ENCODE measurements around the gene EDEM3.
"Not testable (repeated sequence)": the region's sequence is repeated elsewhere in the genome, so short reads cannot be mapped to it uniquely, and the experiment has no call there.

EDEM3 gene

DNA sequence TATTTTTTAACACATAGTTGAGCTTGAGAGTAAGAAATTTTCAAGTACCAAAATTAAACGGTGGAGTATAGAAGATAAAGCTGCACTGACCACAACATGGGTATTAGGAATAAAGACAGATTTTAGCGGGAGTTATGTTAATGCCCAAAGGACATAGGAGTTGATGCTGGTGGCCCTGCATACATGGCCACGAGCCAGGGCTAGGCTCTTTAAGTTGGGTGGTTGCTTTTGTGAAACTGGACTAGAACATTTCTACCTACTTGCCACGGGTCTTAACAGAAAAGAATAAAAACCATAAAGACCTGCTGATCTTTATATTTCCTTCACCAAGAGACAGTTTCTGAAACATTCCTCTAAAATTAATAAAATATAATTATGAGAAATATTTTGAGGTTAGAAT lies 14.9 kb downstream of the EDEM3 start:
- no peak for DNase-seq (ENCODE audit: low read depth in 1 of 2, low spot score in 1 of 2)

DNA sequence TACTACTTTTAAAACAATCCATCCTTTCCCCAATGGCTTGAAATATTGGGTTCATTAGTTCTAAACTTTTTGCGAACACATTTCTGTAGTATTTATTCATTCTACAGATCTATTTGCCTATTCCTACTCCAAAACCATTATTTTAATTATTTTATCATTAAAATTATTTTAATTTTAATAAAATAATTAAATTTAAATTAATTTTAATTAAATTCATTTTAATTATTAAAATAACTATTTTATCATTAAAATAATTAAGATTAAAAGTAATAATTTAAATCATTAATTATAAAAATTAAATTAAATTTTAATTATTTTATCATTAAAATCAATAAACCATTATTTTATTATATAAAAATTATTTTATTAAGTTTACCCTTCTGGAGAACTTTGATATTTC lies 15.6 kb downstream of the EDEM3 start:
- DNase-seq (ENCODE audit: low read depth in 1 of 2, low spot score in 1 of 2), result no peak

DNA sequence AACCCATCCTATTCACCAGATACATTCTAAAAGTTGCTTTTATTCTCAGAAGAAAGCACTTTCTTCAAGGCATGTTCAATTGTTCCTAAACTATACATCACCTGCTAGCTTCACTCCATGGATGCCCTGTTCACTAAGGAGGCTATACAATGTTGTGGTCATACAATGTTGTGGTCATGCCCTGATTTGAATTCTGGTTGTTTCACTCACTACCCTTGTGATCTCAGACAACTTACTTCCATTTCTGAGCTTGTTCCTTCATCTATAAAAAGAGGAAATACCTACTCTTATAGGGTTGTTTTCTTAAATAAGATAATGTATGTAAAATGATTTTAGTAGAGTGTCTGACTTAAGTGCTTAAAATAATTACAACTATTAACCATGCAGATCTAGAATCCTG lies 19.7 kb downstream of the EDEM3 start:
- no peak for DNase-seq (ENCODE audit: low read depth in 1 of 2, low spot score in 1 of 2)

DNA sequence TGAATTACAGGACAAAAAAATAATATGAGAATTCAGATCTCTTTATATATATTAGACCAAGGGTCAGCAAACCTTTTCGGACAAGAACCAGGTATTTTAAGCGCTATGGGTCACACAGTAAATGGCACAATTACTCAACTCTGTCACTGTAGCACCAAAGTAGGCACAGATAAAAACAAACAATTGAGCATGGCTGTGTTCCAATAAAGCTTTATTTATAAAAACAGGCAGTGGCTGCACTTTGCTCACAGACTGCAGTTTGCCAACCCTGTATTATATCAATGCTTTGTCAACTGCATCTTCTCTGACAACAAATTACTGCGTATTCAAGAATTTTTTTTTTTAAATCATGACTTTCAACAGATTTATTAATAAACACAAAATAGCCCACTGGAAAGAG lies 29.8 kb downstream of the EDEM3 start:
- no peak for DNase-seq (ENCODE audit: low read depth in 1 of 2, low spot score in 1 of 2)

DNA sequence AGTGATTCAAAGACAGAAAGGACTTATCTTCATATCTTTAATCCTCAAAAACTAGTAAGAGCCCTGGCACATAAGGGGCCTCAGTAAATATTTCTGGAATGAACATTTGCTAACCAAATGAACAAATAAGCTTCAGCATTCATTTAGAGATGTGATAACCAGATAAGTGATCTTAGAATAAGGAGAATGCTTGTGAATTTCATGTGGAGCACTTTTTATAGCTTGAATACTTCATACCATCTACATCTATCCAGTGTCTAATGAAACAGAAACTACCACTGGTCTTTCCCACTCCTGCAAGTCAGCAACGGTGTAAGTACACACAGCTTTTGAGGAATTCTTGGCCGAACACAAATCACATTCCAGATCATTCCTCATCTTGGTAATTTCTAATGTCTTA lies 38.5 kb downstream of the EDEM3 start:
- DNase-seq (ENCODE audit: low read depth in 1 of 2, low spot score in 1 of 2), result no peak

DNA sequence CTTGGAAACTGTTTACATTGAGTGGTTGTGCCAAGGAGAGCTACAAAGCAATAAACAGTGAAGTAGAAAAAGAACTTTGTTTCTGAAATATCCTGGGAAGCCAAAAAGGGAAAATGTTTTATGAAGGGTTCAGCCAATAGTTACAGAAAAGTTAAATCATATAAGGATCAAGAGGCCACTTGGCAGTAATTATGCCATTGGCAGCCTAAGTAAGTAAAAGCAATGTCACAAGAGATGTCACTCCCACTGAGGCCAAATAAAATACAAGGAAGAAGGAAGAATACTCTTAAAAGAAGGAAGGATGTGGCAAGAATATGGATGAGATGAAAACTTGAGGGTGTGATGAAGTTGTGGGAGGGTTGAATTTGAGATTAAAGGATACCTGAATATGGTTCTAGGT lies 45.2 kb downstream of the EDEM3 start:
- no peak for DNase-seq (ENCODE audit: low read depth in 1 of 2, low spot score in 1 of 2)

DNA sequence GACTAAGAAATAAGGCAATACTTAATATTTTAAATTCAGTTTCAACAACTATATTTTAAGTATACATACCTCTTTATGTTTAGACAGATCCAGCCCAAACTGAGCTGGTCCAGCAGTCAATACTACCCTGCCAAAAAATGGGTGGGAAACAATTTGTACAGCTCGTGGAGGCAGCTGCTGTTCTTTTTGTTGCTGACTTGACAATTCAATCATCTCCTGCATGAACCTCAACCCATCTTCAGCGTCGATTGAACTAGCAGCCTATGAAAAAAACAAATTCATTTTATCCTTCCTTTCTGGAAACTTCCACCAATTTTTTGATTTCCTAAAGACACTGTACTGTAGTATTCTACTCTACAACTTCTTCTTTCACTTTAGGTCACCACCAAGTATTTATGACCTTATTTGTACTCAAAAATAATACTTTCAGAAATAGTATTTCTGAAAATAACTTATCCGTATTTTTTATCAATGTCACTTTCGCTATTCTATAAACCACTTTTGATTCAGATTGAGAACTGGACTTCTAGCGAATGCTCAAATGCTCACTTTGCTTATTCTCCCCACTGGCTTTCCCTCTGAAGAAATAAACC lies 46.5 kb downstream of the EDEM3 start:
- DNase-seq (ENCODE audit: low read depth in 1 of 2, low spot score in 1 of 2), result no peak

DNA sequence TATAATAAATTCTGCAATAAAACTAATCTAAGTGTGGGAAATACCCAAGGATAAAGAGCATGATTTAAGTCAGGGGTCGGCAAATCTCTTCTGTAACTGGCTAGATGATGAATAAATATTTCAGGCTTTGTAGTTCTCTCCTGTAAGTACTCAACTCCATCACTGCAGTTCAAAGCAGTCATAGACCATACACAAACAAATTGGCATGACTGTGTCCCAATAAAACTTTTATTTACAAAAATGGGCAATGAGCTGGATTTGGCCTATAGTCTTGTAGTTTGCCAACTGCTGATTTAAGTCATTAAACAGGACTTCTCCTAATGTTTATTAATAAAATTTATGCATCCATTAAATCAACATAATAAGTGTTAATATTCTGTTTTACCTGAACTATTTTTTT lies 49.4 kb downstream of the EDEM3 start:
- no peak for DNase-seq (ENCODE audit: low read depth in 1 of 2, low spot score in 1 of 2)

DNA sequence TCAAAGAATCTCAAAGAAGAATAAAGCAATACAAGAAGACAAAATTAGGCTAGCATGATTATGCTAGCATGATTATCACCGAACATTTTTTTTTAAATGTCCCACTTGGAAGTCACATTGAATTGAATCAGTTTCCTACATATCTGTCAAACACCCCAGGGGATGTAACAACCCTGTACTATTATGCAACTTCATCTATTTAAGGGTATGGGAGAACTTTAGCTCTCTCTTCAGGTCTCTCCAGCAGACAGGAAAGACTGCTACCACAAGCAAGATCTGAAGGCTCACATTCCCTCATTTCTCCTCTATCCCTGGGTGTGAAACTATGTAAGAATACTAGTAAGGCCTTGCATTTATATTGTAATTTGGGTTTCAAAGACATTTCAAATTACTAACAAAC lies 52.8 kb downstream of the EDEM3 start:
- DNase-seq (ENCODE audit: low read depth in 1 of 2, low spot score in 1 of 2), result no peak

DNA sequence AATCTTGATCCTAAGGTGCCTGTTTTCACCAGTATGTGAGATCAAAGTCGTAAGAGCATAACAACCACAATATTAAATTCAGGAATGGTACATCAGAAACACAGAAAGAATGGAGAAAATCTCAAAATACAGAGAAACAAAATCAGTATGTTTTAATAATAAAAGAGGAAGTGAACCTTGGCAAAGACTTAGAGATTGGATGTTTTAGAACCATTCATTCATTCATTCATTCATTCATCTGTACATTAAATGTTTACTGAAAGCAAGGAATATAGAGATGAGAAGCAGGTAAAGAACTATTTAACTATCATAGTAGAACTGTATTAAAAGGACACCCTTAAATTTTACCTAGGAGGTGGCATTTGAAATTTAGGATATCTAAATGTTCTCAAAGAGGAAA lies 55.7 kb downstream of the EDEM3 start:
- no peak for DNase-seq (ENCODE audit: low read depth in 1 of 2, low spot score in 1 of 2)

DNA sequence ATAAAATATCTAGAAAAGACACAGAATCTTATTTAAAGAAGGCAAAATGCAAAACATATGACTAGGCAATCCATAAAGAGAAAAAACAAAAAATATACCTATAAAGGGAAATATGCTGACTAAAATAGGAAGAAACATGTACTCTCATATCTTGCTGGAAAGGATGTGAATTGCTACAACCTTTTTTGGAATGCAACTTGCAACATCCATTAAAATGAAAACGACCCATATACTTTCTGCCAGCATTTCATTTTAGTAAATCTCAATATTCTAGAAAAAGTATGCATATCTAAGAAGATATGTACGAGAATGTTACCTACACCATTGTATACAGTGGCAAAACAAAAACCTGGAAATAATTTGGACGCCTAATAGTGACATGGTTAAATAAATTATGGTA lies 56.6 kb downstream of the EDEM3 start:
- no peak for DNase-seq (ENCODE audit: low read depth in 1 of 2, low spot score in 1 of 2)

DNA sequence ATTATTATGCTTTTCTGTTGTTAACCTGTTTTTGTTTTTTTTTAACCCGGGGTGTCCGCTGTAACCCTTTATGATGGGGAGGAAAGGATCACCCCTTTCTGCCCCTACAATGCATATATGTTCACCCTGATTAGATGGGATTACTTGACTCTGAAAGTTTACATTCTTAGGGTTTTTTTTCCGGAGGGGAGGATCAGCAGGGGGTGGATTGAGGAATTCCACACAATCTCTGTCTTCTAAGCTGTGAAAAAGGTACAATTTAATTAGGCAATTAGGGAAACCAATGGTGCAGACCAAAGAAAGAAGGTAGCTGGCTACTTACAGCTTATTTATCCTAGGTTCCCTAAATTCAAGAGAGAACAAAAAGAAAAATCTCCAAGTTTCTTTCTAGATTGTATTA lies 58.3 kb downstream of the EDEM3 start:
- no peak for DNase-seq (ENCODE audit: low read depth in 1 of 2, low spot score in 1 of 2)

DNA sequence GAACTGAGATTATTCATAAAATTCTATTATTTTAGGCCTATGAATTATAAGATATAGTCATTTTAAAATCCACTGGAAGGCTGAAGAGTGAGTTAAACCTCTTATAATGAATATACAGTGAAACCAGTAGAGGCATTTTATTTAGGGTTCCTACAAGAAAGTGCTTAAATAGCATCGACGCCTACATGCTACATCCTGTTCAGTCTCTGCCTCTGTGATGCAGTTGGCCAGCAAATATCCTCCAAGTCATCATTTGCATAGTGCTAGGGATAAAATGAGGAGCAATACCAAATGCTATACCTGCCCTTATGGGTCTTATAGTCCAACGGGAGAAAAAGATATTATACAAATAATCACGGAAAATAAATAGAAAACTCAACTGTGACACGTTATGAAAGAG lies 59.6 kb downstream of the EDEM3 start:
- DNase-seq (ENCODE audit: low read depth in 1 of 2, low spot score in 1 of 2), result no peak

DNA sequence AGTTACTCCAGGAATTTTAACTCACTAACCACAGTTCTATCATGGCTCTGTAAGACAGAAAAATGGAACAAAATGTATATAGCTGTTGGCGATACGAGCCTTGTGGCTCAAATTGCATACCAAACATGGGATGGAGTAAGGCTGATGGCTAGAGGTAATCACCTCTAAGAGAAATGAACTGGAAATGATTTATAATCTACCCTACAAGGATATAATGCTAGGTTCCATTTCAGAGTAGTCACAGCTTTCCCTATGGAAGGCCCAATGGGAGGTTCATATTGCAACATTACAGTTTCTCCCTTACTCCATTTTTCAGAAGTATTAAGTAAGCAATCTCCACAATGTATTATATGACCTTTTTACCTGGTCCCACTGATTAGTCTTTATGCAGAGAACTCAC lies 61.6 kb downstream of the EDEM3 start:
- DNase-seq (ENCODE audit: low read depth in 1 of 2, low spot score in 1 of 2), result no peak

DNA sequence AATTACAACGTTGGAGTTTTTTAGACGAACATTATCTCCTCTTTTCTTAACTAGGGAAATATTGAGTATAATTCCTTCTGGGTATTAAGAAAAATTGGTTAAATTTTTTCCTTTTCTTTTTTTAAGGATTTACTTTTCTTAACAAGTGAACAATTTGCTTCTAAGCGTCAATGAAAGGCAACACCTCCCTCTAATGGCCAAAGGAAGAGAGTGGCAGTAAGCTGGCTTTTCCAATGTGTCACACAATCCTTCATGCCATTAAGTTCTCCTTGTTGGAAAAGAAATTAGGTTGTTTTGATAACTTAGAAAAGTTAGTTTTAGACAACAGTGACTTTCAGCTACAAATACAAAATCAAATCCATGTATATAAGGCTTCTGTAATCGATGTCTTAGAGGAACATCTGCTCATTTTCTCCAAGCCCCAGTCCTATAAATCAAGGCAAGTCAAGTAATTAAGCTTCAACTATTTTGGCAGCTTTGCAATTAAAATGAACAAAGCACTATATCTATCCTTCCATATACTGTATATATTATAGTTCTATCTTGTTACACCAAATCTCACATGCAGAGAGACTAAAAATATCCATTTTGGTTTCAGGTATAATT lies 62.8 kb downstream of the EDEM3 start:
- no peak for DNase-seq (ENCODE audit: low read depth in 1 of 2, low spot score in 1 of 2)

DNA sequence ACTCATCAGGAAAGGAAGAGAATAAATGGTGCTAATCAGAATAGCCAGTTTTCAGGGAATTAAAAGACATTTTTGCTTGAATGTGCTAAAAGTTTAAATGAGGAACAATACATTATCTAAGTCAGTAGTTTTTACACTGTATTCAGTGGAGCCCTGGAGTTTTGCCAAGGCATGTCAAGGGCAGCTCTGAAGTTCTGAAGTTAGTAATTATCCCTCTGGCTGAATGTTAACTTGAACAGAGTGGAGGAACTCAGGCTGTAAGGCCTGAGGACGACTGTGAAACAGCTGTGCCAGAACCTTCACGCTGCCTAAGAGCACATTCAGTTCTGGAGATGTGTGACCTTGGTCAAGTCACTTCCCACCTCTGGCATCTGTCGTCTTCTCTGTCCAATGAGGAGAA lies 68.1 kb downstream of the EDEM3 start:
- DNase-seq (ENCODE audit: low read depth in 1 of 2, low spot score in 1 of 2), result no peak

DNA sequence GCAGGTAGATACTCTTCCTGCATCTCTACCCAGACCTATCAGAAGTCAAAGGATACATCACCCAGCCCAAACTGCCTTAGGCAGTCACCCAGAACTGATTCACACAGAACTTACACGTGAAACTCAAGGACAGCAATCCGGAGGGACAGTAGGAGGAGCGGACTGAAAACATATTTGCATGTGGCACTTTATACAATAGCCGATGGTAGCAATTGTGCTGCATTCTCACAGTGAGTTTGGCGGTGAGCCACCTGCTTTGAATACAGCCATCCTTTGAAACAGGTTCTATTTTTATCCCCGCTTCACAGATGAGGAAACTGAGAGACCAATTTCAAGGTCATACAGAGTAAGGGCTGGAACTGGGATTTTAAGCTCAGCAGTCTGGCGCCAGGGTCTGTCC lies 69.5 kb downstream of the EDEM3 start:
- DNase-seq (ENCODE audit: low read depth in 1 of 2, low spot score in 1 of 2), result no peak

DNA sequence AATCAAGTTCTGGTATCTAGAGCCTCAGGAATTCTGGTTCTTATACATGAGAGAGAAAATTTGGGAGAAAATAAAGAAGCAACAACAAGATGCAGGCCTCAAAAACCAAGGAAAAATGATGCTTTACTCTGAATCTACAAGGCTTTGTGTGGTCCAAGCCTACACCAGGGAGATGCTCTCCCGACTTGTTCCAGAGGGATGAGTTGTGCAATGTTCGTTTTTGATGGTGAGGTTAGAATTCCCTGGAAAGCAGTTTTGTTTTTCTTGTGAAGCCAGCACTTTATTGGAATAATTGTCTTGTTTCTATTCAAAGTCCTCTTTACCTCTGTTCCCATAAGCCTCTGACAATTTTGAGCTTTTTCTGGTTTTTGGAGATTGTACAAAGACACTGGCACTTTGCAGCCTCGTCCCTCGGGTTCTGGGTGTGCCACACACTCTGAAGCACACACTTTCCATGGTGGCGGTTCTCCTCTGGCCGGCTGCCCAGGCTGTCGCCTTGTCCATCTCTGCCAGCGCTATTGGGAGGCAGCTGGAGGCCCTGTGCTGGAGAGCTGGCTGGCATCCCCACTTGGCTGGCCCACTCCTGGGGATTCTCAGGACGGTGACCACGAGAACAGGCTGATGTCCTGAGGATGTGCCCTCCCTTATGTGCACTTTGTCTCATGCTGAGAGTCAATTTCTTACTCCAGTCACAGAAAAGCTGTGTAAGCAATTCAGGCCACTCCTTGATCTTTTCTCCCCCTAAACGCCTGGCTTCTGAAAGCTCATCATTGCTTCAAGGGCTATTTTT lies 70.2 kb downstream of the EDEM3 start:
- DNase-seq (ENCODE audit: low read depth in 1 of 2, low spot score in 1 of 2), result no peak

DNA sequence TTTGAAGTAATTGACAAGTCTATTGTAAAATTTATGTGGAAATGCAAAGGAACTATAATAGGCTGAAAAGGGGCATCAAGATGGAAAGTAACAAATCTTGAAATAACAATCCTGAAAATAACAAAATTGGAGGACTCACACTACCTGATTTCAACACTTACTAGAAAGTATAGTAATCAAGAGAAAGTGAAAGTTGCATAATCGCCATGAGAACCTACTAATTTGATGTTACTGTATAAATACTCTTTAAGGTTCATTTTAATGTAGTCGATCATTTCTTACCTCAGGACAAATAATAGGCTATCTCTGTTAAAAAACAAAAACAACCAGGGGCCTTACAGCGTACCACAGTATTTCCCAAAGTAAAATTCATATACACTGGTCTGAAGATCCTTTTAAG lies 71.7 kb downstream of the EDEM3 start:
- no peak for DNase-seq (ENCODE audit: low read depth in 1 of 2, low spot score in 1 of 2)

DNA sequence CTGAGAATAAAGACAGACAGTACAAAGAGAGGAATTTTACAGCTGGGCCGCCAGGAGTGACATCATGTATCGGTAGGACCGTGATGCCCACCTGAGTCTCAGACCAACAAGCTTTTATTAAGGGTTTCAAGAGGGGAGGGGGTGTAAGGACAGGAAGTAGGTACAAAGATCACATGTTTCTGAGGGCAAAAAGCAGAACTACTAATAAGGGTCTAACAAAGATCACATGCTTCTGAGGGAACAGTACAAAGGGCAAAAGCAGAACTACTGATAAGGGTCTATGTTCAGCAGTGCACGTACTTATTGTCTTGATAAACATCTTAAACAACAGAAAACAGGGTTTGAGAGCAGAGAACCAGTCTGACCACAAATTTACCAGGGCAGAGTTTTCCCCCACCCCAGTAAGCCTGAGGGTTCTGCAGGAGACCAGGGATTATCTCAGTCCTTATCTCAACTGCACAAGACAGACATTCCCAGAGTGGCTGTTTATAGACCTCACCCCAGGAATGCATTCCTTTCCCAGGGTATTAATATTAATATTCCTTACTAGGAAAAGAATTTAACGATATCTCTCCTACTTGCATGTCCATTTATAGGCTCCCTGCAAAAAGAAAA lies 73.9 kb downstream of the EDEM3 start:
- not testable (repeated sequence) for DNase-seq (ENCODE audit: low read depth in 1 of 2, low spot score in 1 of 2)

DNA sequence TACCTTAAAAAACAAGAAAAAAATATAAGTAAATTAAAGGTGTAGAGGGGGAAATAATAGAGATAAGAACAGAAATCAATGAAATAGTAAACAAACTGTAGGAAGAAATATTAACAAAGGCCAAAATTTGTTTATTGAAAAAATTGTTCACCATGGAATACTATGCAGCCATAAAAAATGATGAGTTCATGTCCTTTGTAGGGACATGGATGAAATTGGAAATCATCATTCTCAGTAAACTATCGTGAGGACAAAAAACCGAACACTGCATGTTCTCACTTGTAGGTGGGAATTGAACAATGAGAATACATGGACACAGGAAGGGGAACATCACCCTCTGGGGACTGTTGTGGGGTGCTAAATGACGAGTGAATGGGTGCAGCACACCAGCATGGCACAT lies 75.2 kb downstream of the EDEM3 start:
- not testable (repeated sequence) for DNase-seq (ENCODE audit: low read depth in 1 of 2, low spot score in 1 of 2)

DNA sequence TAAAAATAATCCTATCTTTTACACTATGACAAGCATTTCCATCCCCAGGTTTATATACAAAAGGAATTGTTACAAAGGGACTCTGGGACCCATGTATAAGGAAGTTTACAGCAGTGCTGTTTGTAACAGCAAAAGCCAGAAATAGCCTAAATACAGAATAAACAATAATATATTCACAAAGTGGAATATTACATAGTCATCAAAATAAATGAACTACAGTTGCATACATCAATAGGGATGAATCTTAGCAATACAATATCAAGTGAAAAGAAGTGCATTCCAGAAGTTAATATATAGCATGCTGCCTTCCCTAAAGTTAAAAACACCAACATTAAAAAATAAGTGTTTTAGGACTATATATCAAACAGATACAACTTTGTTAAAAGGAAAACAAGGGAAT lies 77.3 kb downstream of the EDEM3 start:
- DNase-seq (ENCODE audit: low read depth in 1 of 2, low spot score in 1 of 2), result no peak

Measured in activated CD4-positive, alpha-beta T cell treated with anti-CD3 and anti-CD28 coated beads, Interleukin-2, amount 50 U/mL, for 24 hours (primary cell).